ENCODE measurements around the gene VPS8. TPM values are rescaled to one million over a fixed set of nuclear protein-coding genes. Genes with fewer than 3 reads are reported as not detected.

VPS8 gene
- total and polyA plus RNA-seq, 2 of the 8 experiments (the other 6 are each of a cell fraction or from before 2014, with no cell fraction given): 13.0 to 41.0 TPM

DNA sequence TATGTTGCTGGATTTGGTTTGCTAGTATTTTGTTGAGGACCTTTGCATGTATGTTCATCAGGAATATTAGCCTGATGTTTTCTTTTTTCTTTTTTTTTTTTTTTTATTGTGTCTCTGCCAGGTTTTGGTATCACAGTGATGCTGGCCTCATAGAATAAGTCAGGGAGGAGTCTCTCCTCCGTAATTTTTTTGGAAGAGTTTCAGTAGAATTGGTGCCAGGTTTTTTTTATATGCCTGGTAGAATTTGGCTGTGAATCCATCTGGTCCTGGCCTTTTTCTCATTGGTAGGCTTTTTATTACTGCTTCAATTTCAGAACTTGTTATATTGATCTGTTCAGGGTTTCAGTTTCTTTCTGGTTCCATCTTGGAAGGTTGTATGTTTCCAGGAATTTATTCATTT is 165.8 kb downstream of the VPS8 start:
- 74% methylated on average over 1 of the region's 1 CpG; no CpG with 5 or more reads in 1 of the 2 experiments for WGBS, 2 experiments (ENCODE audit: extremely low coverage in 1 of 2, insufficient coverage in 1 of 2, insufficient read length in 1 of 2, insufficient replicate concordance in 2 of 2, low coverage in 1 of 2, low lambda C conversion rate in 2 of 2, missing lambda C conversion rate in 1 of 2)
- no peaks in the 10 kb centered on the region for H3K36me3 ChIP-seq (ENCODE audit: control insufficient read depth in 2 of 4, insufficient read depth in 4 of 4, low read length in 3 of 4)
- H2AFZ ChIP-seq (ENCODE audit: low read length): no peak overlapping the region
- H3K27me3 ChIP-seq (replicated peaks in 1 of 4; ENCODE audit: control insufficient read depth in 3 of 4, extremely low read depth in 1 of 4, insufficient read depth in 3 of 4, low read length in 3 of 4): no peaks in the 10 kb centered on the region
- no peak overlapping the region for H3K4me3 ChIP-seq (ENCODE audit: extremely low read depth in 1 of 4, insufficient read depth in 2 of 4, low read depth in 3 of 4, low read length in 4 of 4)
- ChIA-PET CTCF (ENCODE audit: partially characterized antibody) (interaction anchor here (0.9 kb wide), 1 partner anchor 331 kb away, joined by 3 read pairs; no protein-coding TSS in a partner anchor), POLR2A (ENCODE audit: partially characterized antibody) (no interaction called here)
- no peaks in the 10 kb centered on the region for H3K9me3 ChIP-seq (ENCODE audit: insufficient read depth in 2 of 2, low read depth in 1 of 2, low read length in 1 of 2)
- FAIRE-seq (no peak), DNase-seq (ENCODE audit: low read depth in 1 of 2, low spot score in 2 of 2) (no peak)
- H4K5ac ChIP-seq (ENCODE audit: insufficient read length, low read depth, low read length): no peak overlapping the region
- H3K79me1 ChIP-seq (ENCODE audit: low read depth, low read length): no peaks in the 10 kb centered on the region
- no peaks in the 10 kb centered on the region for H3K23me2 ChIP-seq (ENCODE audit: low read depth, low read length)
- TF ChIP-seq TCF12 (IDR thresholded peaks at IDR 0.05; ENCODE audit: low read depth, low read length) (no peak), CEBPB (IDR thresholded peaks at IDR 0.05; ENCODE audit: low read depth, low read length) (no peak), GABPA (IDR thresholded peaks at IDR 0.05; ENCODE audit: borderline replicate concordance, insufficient read depth, low read length) (no peak), NANOG (IDR thresholded peaks at IDR 0.05; ENCODE audit: insufficient read depth, low read depth, low read length, poor library complexity, severe bottlenecking) (no peak), ASH2L (IDR thresholded peaks at IDR 0.05; ENCODE audit: low read length) (no peak), SIN3A (conservative IDR thresholded peaks at IDR 0.05 in 1 of 2, IDR thresholded peaks at IDR 0.05 in 1 of 2; ENCODE audit: low read depth in 1 of 2, low read length in 2 of 2) (no peak), SP4 (IDR thresholded peaks at IDR 0.05; ENCODE audit: low read length) (no peak), RFX5 (IDR thresholded peaks at IDR 0.05; ENCODE audit: borderline replicate concordance, low read depth, low read length) (no peak), SP1 (IDR thresholded peaks at IDR 0.05; ENCODE audit: low read depth, low read length) (no peak), POLR2A (IDR thresholded peaks at IDR 0.05; ENCODE audit: control extremely low read depth in 1 of 2, low read depth in 2 of 2, low read length in 2 of 2) (no peak)
- TF ChIP-seq, protein P1, sequence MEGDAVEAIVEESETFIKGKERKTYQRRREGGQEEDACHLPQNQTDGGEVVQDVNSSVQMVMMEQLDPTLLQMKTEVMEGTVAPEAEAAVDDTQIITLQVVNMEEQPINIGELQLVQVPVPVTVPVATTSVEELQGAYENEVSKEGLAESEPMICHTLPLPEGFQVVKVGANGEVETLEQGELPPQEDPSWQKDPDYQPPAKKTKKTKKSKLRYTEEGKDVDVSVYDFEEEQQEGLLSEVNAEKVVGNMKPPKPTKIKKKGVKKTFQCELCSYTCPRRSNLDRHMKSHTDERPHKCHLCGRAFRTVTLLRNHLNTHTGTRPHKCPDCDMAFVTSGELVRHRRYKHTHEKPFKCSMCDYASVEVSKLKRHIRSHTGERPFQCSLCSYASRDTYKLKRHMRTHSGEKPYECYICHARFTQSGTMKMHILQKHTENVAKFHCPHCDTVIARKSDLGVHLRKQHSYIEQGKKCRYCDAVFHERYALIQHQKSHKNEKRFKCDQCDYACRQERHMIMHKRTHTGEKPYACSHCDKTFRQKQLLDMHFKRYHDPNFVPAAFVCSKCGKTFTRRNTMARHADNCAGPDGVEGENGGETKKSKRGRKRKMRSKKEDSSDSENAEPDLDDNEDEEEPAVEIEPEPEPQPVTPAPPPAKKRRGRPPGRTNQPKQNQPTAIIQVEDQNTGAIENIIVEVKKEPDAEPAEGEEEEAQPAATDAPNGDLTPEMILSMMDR (IDR thresholded peaks at IDR 0.05; ENCODE audit: control extremely low read depth in 1 of 3, insufficient read depth in 1 of 3, low read depth in 1 of 3, low read length in 3 of 3): no peak
- H3K56ac ChIP-seq (replicated peaks; ENCODE audit: insufficient read length, low read depth, low read length): no peak overlapping the region
- H3K79me2 ChIP-seq (ENCODE audit: control insufficient read depth in 1 of 2, insufficient read depth in 2 of 2, low read length in 2 of 2): no peaks in the 10 kb centered on the region
- H4K8ac ChIP-seq (ENCODE audit: extremely low read depth, insufficient read depth, low read length): no peak overlapping the region
- no peaks in the 10 kb centered on the region for H3K4me1 ChIP-seq (replicated peaks in 1 of 4; ENCODE audit: control insufficient read depth in 3 of 4, insufficient read depth in 4 of 4, low read length in 3 of 4)
- no peak overlapping the region for H3K18ac ChIP-seq (ENCODE audit: extremely low read depth, low read length)
- H2BK5ac ChIP-seq (ENCODE audit: low read depth, low read length): no peak overlapping the region
- no peak overlapping the region for H2BK20ac ChIP-seq (ENCODE audit: low read length)
- no peak overlapping the region for H3K23ac ChIP-seq (ENCODE audit: insufficient read length)
- no peak overlapping the region for H3K9ac ChIP-seq (replicated peaks in 1 of 4; ENCODE audit: extremely low read depth in 1 of 4, low read depth in 3 of 4, low read length in 3 of 4)
- no peak overlapping the region for H3K4me2 ChIP-seq (ENCODE audit: insufficient read depth in 1 of 2, low read depth in 2 of 2, low read length in 2 of 2)
- H3K14ac ChIP-seq (ENCODE audit: insufficient read length): no peak overlapping the region
- no peak overlapping the region for H2BK120ac ChIP-seq (replicated peaks; ENCODE audit: low read depth, low read length)
- no peak overlapping the region for H2BK15ac ChIP-seq (ENCODE audit: low read length)
- H2AK5ac ChIP-seq (ENCODE audit: low read depth, low read length): no peak overlapping the region
- H2BK12ac ChIP-seq (ENCODE audit: low read depth, low read length): no peak overlapping the region
- H4K91ac ChIP-seq (replicated peaks; ENCODE audit: insufficient read length, low read length): no peak overlapping the region
- no peak overlapping the region for H3K4ac ChIP-seq (replicated peaks; ENCODE audit: insufficient read length, low read depth, low read length)
- H4K20me1 ChIP-seq (replicated peaks in 1 of 2; ENCODE audit: control insufficient read depth in 1 of 2, insufficient read depth in 2 of 2, low read length in 2 of 2): no peaks in the 10 kb centered on the region
- no peak overlapping the region for H3K27ac ChIP-seq (ENCODE audit: low read depth, low read length)
